H9 (cell line): ENCODE data around the gene ZNF646. TPM values are rescaled to one million over a fixed set of nuclear protein-coding genes. Genes with fewer than 3 reads are reported as not detected.

Experiments
- DNase-seq: peaks from one replicate; pipeline ENCODE4 v3.0.0-alpha.2; 2017
- H2AFZ ChIP-seq: one replicate; pipeline ENCODE4 v1.6.1; 2013; ENCODE audit warnings: mild to moderate bottlenecking, low read length, control low read depth, moderate library complexity
- H2AK5ac ChIP-seq: 2 replicates; pipeline ENCODE4 v1.6.1; 2013; ENCODE audit warnings: low read length, control low read depth, mixed read lengths; ENCODE audit not compliant: insufficient read length
- H2BK120ac ChIP-seq: one replicate; pipeline ENCODE4 v1.6.1; 2013; ENCODE audit warnings: low read depth, mild to moderate bottlenecking, low read length, control low read depth, inconsistent platforms; ENCODE audit not compliant: poor library complexity, severe bottlenecking
- H2BK12ac ChIP-seq: 2 replicates; pipeline ENCODE4 v1.6.1; 2013; ENCODE audit warnings: low read length, control low read depth, mixed read lengths, low read depth; ENCODE audit not compliant: insufficient read length
- H2BK15ac ChIP-seq: 2 replicates; pipeline ENCODE4 v1.6.1; 2013; ENCODE audit warnings: low read depth, low read length, control low read depth
- H2BK20ac ChIP-seq: one replicate; pipeline ENCODE4 v1.6.1; 2013; ENCODE audit warnings: low read depth, mild to moderate bottlenecking, low read length, control low read depth, inconsistent platforms; ENCODE audit not compliant: poor library complexity, severe bottlenecking
- H2BK5ac ChIP-seq: 2 replicates; pipeline ENCODE4 v1.6.1; 2013; ENCODE audit warnings: low read length, control low read depth, mixed read lengths; ENCODE audit not compliant: insufficient read length
- H3K14ac ChIP-seq: 2 replicates; pipeline ENCODE4 v1.6.1; 2013; ENCODE audit warnings: low read length, control low read depth; ENCODE audit not compliant: insufficient read depth
- H3K18ac ChIP-seq: 2 replicates; pipeline ENCODE4 v1.6.1; 2013; ENCODE audit warnings: low read depth, mild to moderate bottlenecking, mixed read lengths, low read length, control low read depth; ENCODE audit not compliant: insufficient read length
- H3K23ac ChIP-seq: 2 replicates; pipeline ENCODE4 v1.6.1; 2013; ENCODE audit warnings: low read length, control low read depth, mixed read lengths, low read depth; ENCODE audit not compliant: insufficient read length
- H3K23me2 ChIP-seq: 2 replicates; pipeline ENCODE4 v1.6.1; 2013; ENCODE audit warnings: low read depth, mild to moderate bottlenecking, mixed read lengths, low read length, control low read depth; ENCODE audit not compliant: insufficient read length, poor library complexity, severe bottlenecking
- H3K27ac ChIP-seq: 2 replicates; pipeline ENCODE4 v1.5.1; 2013; ENCODE audit warnings: low read length, control low read depth, mixed read lengths, low read depth; ENCODE audit not compliant: insufficient read length
- H3K27me3 ChIP-seq: 2 replicates; pipeline ENCODE4 v1.6.1; 2013; ENCODE audit warnings: low read length, control low read depth, inconsistent platforms; ENCODE audit not compliant: insufficient read depth
- H3K4ac ChIP-seq: 2 replicates; pipeline ENCODE4 v1.6.1; 2013; ENCODE audit warnings: low read depth, mild to moderate bottlenecking, control low read depth, inconsistent platforms, low read length, moderate library complexity
- H3K4me1 ChIP-seq: 2 replicates; pipeline ENCODE4 v1.6.1; 2013; ENCODE audit warnings: low read length, control low read depth, inconsistent platforms; ENCODE audit not compliant: insufficient read depth
- H3K4me2 ChIP-seq: 2 replicates; pipeline ENCODE4 v1.6.1; 2013; ENCODE audit warnings: low read length, control low read depth, mixed read lengths; ENCODE audit not compliant: insufficient read length, insufficient read depth
- H3K56ac ChIP-seq: 2 replicates; pipeline ENCODE4 v1.6.1; 2013; ENCODE audit warnings: low read depth, mild to moderate bottlenecking, mixed read lengths, low read length, control low read depth; ENCODE audit not compliant: insufficient read length
- H3K79me1 ChIP-seq: 2 replicates; pipeline ENCODE4 v1.6.1; 2013; ENCODE audit warnings: low read depth, mild to moderate bottlenecking, moderate library complexity, low read length, control low read depth, inconsistent platforms; ENCODE audit not compliant: insufficient read depth, poor library complexity, severe bottlenecking
- H3K79me2 ChIP-seq: 2 replicates; pipeline ENCODE4 v1.6.1; 2013; ENCODE audit warnings: low read length, control low read depth, inconsistent platforms; ENCODE audit not compliant: insufficient read depth
- H3K9ac ChIP-seq: 2 replicates; pipeline ENCODE4 v1.6.1; 2013; ENCODE audit warnings: low read length, control low read depth, mixed read lengths; ENCODE audit not compliant: insufficient read length; ENCODE audit errors: extremely low read depth
- H3K9me3 ChIP-seq: one replicate; pipeline ENCODE4 v1.6.1; 2013; ENCODE audit warnings: low read depth, low read length, inconsistent platforms; ENCODE audit not compliant: control insufficient read depth
- H3T11ph ChIP-seq: one replicate; pipeline ENCODE4 v1.6.1; 2013; ENCODE audit warnings: mild to moderate bottlenecking, low read length, control low read depth, inconsistent platforms
- H4K20me1 ChIP-seq: one replicate; pipeline ENCODE4 v1.6.1; 2013; ENCODE audit not compliant: control insufficient read depth, insufficient read length, insufficient read depth
- H4K5ac ChIP-seq: 2 replicates; pipeline ENCODE4 v1.6.1; 2013; ENCODE audit warnings: low read depth, mild to moderate bottlenecking, mixed read lengths, low read length, control low read depth; ENCODE audit not compliant: insufficient read length
- H4K8ac ChIP-seq: replicated peaks from 2 replicates; pipeline ENCODE4 v1.6.1; 2013; ENCODE audit warnings: low read length, control low read depth, mixed read lengths, low read depth; ENCODE audit not compliant: insufficient read length
- H4K91ac ChIP-seq: 2 replicates; pipeline ENCODE4 v1.6.1; 2013; ENCODE audit warnings: low read depth, mild to moderate bottlenecking, moderate library complexity, mixed read lengths, low read length, control low read depth; ENCODE audit not compliant: insufficient read length
- H3K27ac Mint-ChIP-seq, 3 experiments: 2 replicates in 2 of 3; 3 replicates in 1 of 3; pipeline ENCODE4 v1.8.0; 2020 to 2021; ENCODE audit warnings: mixed read lengths in 3 of 3, mild to moderate bottlenecking in 1 of 3, moderate library complexity in 1 of 3
- H3K27me3 Mint-ChIP-seq: 2 replicates; pipeline ENCODE4 v1.8.0; 2021; ENCODE audit warnings: low read depth, mild to moderate bottlenecking, moderate library complexity, mixed read lengths
- H3K36me3 Mint-ChIP-seq, 3 experiments: 2 replicates in 2 of 3; 3 replicates in 1 of 3; pipeline ENCODE4 v1.8.0; 2020 to 2021; ENCODE audit warnings: low read depth in 3 of 3, mixed read lengths in 3 of 3; ENCODE audit not compliant: insufficient read depth in 1 of 3
- H3K4me1 Mint-ChIP-seq, 2 experiments: 2 replicates each; pipeline ENCODE4 v1.8.0; 2020; ENCODE audit warnings: mixed read lengths in 2 of 2
- H3K4me3 Mint-ChIP-seq, 2 experiments: 2 replicates in 1 of 2; 3 replicates in 1 of 2; pipeline ENCODE4 v1.8.0; 2020 to 2021; ENCODE audit warnings: mild to moderate bottlenecking in 2 of 2, mixed read lengths in 2 of 2, moderate library complexity in 1 of 2
- H3K9me3 Mint-ChIP-seq, 2 experiments: 2 replicates in 1 of 2; 3 replicates in 1 of 2; pipeline ENCODE4 v1.8.0; 2020; ENCODE audit warnings: mild to moderate bottlenecking in 2 of 2, mixed read lengths in 2 of 2, moderate library complexity in 1 of 2
- WGBS: extraction: QIAGEN DNeasy Blood & Tissue Kit; methylation state at CpG from one replicate; pipeline ENCODE4 v1.1.7; 2013; ENCODE audit warnings: missing lambda C conversion rate, low lambda C conversion rate, mixed read lengths; ENCODE audit not compliant: insufficient read length; ENCODE audit errors: extremely low coverage; 5-methylcytosine and 5-hydroxymethylcytosine counted together
- total RNA-seq: library from RNA; stranded (reverse); gene quantifications from 2 replicates; pipeline ENCODE4 v1.2.1, GENCODE V29; 2021
- TF ChIP-seq, protein P1 (sequence below): fragments of 200-600 bp; sonication (generic); conservative IDR thresholded peaks from 3 replicates; pipeline ENCODE4 v1.8.0; 2021; ENCODE audit warnings: antibody characterized with exemption, mild to moderate bottlenecking

The ZNF646 gene
- total RNA-seq, 1 experiment from 2014 or later: 29.2 TPM

DNA sequence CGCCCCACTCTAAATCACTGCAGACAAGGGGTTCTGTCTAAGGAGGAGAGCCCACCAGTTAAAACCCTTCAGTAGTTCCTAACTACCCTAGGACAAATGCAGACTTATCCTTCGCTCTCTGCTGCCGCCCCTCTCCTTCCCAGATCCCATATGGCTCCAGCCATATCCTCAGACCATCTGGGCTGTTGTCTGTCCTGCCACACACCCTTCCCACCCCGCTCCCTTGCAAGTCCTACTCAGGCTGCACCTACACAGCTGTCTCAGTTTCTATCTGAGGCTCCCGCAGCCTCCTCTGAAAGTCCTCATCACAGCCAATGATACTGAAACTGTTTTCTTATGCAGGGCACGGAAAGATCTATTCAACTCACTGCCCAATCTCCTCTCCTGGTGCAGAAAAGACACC is 33.2 kb downstream of the ZNF646 start:
- Histone ChIP-seq H3T11ph (no peak overlapping the region), H2BK12ac (no peak overlapping the region), H3K79me1 (no peaks in the 10 kb centered on the region), H4K91ac (no peak overlapping the region), H2BK120ac (no peak overlapping the region), H3K18ac (no peak overlapping the region), H2BK5ac (no peak overlapping the region), H3K56ac (no peak overlapping the region), H2BK15ac (no peak overlapping the region), H3K4me1 (no peaks in the 10 kb centered on the region), H3K27me3 (no peaks in the 10 kb centered on the region; the same call in 1 of the 2 replicates), H2AK5ac (no peak overlapping the region), H3K9me3 (no peaks in the 10 kb centered on the region), H3K14ac (no peak overlapping the region), H2AFZ (no peak overlapping the region), H3K79me2 (no peaks in the 10 kb centered on the region; the same call in 1 of the 2 replicates), H4K20me1 (no peaks in the 10 kb centered on the region), H2BK20ac (no peak overlapping the region), H3K23me2 (peaks cover 8% of the 10 kb centered on the region), H3K4ac (no peak overlapping the region), H3K9ac (no peak overlapping the region), H3K4me2 (peak overlapping the region; percentile 57), H3K23ac (no peak overlapping the region), H3K27ac (no peak overlapping the region), H4K8ac (no peak overlapping the region), H4K5ac (no peak overlapping the region)
- Mint-ChIP-seq H3K27me3 (peaks cover 2% of the 10 kb centered on the region), H3K27ac (no peak overlapping the region), H3K4me1 (peaks cover 9 to 14% of the 10 kb centered on the region in 2 experiments), H3K9me3 (peaks cover 2 to 4% of the 10 kb centered on the region in 2 experiments; a peak in 3 of 5 replicates), H3K36me3 (peaks cover 19 to 32% (median 28%) of the 10 kb centered on the region in 3 experiments), H3K4me3 (peak overlapping the region; percentile 76 to 85)
- WGBS: no CpG with 5 or more reads among the region's 6 CpGs
- TF ChIP-seq, protein P1, sequence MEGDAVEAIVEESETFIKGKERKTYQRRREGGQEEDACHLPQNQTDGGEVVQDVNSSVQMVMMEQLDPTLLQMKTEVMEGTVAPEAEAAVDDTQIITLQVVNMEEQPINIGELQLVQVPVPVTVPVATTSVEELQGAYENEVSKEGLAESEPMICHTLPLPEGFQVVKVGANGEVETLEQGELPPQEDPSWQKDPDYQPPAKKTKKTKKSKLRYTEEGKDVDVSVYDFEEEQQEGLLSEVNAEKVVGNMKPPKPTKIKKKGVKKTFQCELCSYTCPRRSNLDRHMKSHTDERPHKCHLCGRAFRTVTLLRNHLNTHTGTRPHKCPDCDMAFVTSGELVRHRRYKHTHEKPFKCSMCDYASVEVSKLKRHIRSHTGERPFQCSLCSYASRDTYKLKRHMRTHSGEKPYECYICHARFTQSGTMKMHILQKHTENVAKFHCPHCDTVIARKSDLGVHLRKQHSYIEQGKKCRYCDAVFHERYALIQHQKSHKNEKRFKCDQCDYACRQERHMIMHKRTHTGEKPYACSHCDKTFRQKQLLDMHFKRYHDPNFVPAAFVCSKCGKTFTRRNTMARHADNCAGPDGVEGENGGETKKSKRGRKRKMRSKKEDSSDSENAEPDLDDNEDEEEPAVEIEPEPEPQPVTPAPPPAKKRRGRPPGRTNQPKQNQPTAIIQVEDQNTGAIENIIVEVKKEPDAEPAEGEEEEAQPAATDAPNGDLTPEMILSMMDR: no peak
- DNase-seq: no peak
